Esophagus (tissue), 2 donors: ENCODE data around the gene PDE8B. TPM values are rescaled to one million over a fixed set of nuclear protein-coding genes. Genes with fewer than 3 reads are reported as not detected.

ENCODE experiments used
- H3K27ac ChIP-seq, 2 donors: one replicate each; pipeline ENCODE4 v1.5.1; 2013; ENCODE audit warnings: low read depth in 2 of 2, mild to moderate bottlenecking in 2 of 2, inconsistent platforms in 1 of 2, low read length in 1 of 2, moderate library complexity in 1 of 2
- H3K27me3 ChIP-seq, 2 donors: one replicate each; pipeline ENCODE4 v1.6.1; 2013; ENCODE audit warnings: low read length in 2 of 2, control low read depth in 1 of 2, mild to moderate bottlenecking in 1 of 2; ENCODE audit not compliant: insufficient read depth in 2 of 2, control insufficient read depth in 1 of 2
- H3K36me3 ChIP-seq, 2 donors: one replicate each; pipeline ENCODE4 v1.6.1; 2013; ENCODE audit warnings: low read length in 1 of 2; ENCODE audit not compliant: control insufficient read depth in 2 of 2, insufficient read depth in 2 of 2
- H3K4me1 ChIP-seq, 2 donors: one replicate each; pipeline ENCODE4 v1.6.1; 2013; ENCODE audit warnings: low read length in 1 of 2; ENCODE audit not compliant: control insufficient read depth in 2 of 2, insufficient read depth in 2 of 2
- H3K4me3 ChIP-seq, 2 donors: one replicate each; pipeline ENCODE4 v1.5.1; 2013; ENCODE audit warnings: low read length in 2 of 2, mild to moderate bottlenecking in 2 of 2, low read depth in 1 of 2, moderate library complexity in 1 of 2
- H3K9me3 ChIP-seq, 2 donors: one replicate each; pipeline ENCODE4 v1.6.1; 2013; ENCODE audit warnings: mild to moderate bottlenecking in 2 of 2, low read depth in 1 of 2, low read length in 1 of 2, moderate library complexity in 1 of 2; ENCODE audit not compliant: control insufficient read depth in 2 of 2, insufficient read depth in 1 of 2
- WGBS, 2 donors: extraction: QIAGEN DNeasy Blood & Tissue Kit; methylation state at CpG; one replicate each; pipeline ENCODE4 v1.1.7; 2013; 5-methylcytosine and 5-hydroxymethylcytosine counted together
- polyA plus RNA-seq, 2 donors: library from polyadenylated mRNA; stranded (reverse); fragments of 200-250 nt; gene quantifications; one replicate each; pipeline ENCODE4 v1.2.3, GENCODE V29; 2013
- donor health status: healthy with polysubstance abuse.
- donor health status: Bipolar disorder and iron deficiency.

PDE8B gene
- polyA plus RNA-seq, 2 donors, result 0.31 to 0.66 TPM

DNA sequence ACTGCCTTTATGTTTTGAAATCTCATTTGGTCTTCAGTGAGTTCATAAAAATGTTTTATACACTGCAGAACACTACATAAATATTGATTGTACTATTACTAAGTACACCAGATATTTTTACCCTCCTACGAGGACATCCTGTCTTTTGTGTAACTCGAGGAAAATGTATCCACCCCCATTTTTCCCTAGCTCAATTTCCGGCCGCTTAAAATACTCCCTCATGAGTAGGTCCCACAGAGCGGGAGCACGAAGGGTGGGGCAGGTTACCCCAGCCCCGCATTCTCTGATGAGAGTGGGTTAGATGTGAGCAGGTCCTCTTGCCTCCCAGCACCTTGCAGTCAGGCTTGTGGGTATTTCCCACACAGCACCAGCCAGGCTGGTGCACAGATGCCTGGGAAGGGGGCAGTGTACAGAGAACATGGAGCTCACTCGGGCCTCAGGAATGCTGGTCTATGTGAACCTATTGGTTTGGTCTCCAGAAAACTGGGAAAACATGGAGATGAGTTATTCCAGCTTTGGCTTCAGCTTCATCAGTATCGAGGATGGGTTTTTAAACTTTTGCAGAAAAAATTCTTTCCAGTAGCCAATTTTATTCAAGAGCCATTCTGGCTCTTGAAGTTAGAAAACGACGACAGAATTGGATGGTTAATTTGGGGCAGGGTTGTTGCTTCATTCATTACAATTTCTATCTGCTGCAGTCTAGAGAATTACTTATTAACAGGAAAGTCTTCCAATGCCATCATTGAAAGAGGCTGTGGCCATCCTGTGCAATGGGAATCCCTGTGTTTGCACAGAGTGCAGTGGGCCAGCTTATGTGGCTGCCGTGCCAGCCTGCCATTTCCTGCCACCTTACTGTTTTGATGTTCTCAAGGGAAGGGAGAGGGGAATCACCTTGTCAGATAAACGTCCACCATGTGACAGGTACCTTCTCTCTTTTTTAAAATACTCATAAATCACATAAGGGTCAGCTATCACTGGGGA is 208.4 kb downstream of the PDE8B start:
- Histone ChIP-seq H3K36me3 (no peaks in the 10 kb centered on the region), H3K27ac (no peak overlapping the region), H3K4me1 (peaks cover 2% of the 10 kb centered on the region in 2 donors), H3K4me3 (no peak overlapping the region), H3K27me3 (no peaks in the 10 kb centered on the region), H3K9me3 (no peaks in the 10 kb centered on the region)
- WGBS, 2 donors, result 64 to 68% methylated on average over 13 of the region's 13 CpGs

DNA sequence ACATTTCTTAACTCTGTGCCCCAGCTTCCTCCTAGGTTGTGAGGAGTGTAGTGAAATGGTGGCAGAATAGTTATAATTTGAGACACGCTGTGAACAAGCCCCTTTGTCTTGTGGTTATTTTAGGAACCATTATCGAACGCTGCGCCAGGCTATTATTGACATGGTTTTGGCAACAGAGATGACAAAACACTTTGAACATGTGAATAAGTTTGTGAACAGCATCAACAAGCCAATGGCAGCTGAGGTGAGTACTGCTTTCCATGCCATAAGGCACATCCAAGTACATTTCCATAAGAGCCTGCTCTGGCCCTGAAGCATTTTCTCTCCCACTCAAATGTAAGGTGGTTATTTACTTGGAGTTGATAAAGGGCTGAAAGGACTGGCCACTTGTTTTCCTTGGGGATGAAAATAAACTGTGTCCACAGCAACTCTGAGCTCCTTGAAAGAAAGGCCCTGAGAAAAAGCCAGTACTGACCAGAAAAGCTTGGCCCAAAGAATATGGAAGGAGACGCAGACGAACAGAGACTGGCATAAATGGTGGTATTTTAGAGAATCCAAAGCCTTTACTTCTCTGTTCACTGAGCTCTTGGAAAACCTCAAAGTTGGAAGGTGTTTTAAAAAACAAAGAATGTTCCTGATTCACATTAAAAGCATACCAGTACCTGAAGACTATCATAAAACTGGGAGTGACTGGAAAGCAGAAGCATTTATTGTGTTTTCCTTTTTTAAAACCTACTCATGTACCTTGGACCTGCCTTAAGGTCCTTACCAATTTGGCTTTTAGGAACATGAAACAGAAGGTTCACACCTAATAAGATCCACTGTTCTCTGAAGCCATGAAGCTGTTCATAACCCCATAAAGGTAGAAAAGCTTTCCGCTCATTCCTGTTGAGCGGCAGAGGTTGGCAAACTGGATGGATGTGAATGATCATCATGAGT is 209.4 kb downstream of the PDE8B start:
- H3K27ac ChIP-seq, result no peak overlapping the region
- 90 to 96% methylated on average over 8 of the region's 8 CpGs for WGBS, 2 donors
- no peaks in the 10 kb centered on the region for H3K36me3 ChIP-seq
- no peaks in the 10 kb centered on the region for H3K9me3 ChIP-seq
- H3K4me1 ChIP-seq, result peaks cover 2% of the 10 kb centered on the region in 2 donors
- no peaks in the 10 kb centered on the region for H3K27me3 ChIP-seq
- no peak overlapping the region for H3K4me3 ChIP-seq

DNA sequence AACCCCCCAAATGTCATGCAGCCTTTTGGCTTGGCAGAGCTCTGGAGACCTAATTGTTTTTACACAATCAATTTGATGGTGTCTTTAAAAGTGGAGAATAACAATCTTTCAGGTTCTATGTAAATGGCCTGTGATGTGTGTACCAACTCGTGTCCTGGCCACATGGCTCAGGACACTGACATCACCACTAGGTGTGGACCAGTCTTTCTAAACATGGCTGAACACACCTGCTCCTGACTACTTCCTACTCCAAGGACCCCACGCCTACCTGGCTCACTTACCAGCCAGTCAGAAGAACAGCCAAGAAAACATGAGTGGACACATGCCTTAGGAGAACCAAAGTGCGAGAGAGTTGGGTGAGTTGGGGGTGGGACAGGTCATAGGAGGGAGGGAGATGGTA is 210.5 kb downstream of the PDE8B start:
- Histone ChIP-seq H3K27ac (no peak overlapping the region), H3K9me3 (no peaks in the 10 kb centered on the region), H3K36me3 (peaks cover 0 to 2% of the 10 kb centered on the region in 2 donors), H3K4me1 (peaks cover 2% of the 10 kb centered on the region in 2 donors), H3K4me3 (no peak overlapping the region), H3K27me3 (no peaks in the 10 kb centered on the region)
- WGBS, 2 donors, result 57 to 63% methylated on average over 3 of the region's 3 CpGs

DNA sequence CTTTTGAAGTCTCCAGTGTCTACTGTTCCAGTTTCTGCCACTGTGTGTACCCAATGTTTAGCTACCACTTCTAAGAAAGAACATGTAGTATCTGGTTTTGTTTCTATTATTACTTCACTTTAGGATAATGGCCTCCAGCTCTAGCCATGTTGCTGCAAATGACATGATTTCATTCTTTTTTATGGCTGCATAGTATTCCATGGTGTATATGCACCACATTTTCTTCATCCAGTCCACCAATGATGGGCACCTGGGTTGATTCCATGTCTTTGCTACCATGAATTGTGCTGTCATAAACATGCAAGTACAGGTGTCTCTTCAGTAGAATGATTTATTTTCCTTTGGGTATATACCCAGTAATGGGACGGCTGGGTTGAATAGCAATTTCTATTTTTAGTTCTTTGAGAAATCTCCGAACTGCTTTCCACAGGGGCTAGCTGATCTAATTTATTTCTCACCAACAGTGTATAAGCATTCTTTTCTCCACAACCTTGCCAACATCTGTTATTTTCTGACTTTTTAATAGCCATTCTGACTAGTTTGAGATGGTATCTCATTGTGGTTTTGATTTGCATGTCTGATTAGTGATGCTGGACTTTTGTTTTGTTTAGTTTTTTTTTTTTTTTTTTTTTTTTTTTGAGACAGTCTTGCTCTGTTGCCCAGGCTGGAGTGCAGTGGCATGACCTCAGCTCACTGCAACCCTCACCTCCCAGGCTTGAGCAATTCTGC is 212.7 kb downstream of the PDE8B start:
- no peaks in the 10 kb centered on the region for H3K9me3 ChIP-seq

DNA sequence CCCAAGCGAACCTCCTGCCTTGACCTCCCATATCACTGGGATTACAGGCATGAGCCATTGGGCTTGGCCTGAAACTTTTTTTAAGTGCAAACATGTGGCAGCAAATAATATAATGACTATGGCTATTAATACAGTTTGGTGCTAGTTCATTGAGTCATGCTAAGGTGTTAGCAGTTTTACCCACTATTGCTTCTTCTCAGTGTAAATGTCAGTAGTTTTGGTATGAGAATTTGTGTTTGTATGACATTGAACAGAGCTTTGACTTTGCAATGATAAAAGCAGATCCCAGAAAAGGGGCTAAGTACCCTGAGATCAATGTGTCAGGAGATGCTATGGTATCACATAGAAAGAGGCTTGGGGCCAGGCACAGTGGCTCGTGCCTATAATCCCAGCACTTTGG is 214.4 kb downstream of the PDE8B start:
- WGBS, 2 donors, result 86 to 92% methylated on average over 2 of the region's 2 CpGs
- Histone ChIP-seq H3K27me3 (no peaks in the 10 kb centered on the region), H3K4me1 (peaks cover 0 to 2% of the 10 kb centered on the region in 2 donors), H3K9me3 (no peaks in the 10 kb centered on the region), H3K4me3 (no peak overlapping the region), H3K27ac (no peak overlapping the region), H3K36me3 (peaks cover 0 to 2% of the 10 kb centered on the region in 2 donors)

More for the DNA sequence above, 212.7 kb downstream of the PDE8B start:
- H3K36me3 ChIP-seq, result peaks cover 0 to 2% of the 10 kb centered on the region in 2 donors
- no peak overlapping the region for H3K27ac ChIP-seq
- WGBS, 2 donors, result 76 to 87% methylated on average over 2 of the region's 2 CpGs
- no peaks in the 10 kb centered on the region for H3K27me3 ChIP-seq
- no peak overlapping the region for H3K4me3 ChIP-seq
- H3K4me1 ChIP-seq, result peaks cover 0 to 2% of the 10 kb centered on the region in 2 donors

DNA sequence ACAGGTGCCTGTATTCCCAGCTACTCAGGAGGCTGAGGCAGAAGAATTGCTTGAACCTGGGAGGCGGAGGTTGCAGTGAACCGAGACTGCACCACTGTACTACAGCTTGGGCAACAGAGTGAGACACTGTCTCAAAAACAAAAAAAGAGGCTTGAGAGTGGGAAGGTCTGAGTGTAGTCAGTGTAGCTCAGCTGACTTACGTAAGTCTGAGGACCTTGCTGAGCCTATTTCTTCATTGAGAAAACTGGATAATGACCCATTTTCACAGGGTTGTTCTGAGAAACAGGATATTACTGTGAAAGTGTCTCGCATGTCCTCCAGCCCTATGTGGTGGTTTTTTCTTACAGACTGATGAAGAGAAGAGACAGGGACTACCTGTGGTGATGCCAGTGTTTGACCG is 214.9 kb downstream of the PDE8B start:
- Histone ChIP-seq H3K27ac (no peak overlapping the region), H3K4me3 (no peak overlapping the region), H3K4me1 (peaks cover 0 to 2% of the 10 kb centered on the region in 2 donors), H3K9me3 (no peaks in the 10 kb centered on the region), H3K27me3 (no peaks in the 10 kb centered on the region), H3K36me3 (peaks cover 0 to 2% of the 10 kb centered on the region in 2 donors)
- WGBS, 2 donors, result 89 to 91% methylated on average over 5 of the region's 5 CpGs

DNA sequence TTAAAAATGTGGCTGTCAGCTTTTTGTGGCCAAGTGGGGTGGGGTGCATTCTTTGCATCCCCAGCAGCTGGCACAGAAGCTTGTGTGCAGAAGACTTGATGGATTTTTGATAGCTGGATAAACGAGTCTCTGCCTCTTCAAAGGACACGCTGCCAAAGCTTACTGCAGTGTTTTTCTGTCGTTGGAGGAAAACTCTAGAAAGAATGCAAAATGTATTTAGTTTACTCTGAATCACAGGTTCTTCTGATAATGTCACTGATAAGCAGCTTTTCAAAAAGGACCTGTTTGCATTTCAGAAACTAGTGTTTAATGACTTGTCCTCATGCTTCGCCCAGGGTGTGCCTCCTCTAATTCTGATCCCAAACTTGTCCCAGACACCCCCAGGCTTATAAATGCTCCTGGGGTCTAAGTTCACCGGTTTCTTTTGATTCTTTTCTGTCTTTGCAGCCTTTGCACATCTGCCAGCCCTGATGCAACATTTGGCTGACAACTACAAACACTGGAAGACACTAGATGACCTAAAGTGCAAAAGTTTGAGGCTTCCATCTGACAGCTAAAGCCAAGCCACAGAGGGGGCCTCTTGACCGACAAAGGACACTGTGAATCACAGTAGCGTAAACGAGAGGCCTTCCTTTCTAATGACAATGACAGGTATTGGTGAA is 215.6 kb downstream of the PDE8B start:
- peaks cover 0 to 2% of the 10 kb centered on the region in 2 donors for H3K36me3 ChIP-seq
- no peaks in the 10 kb centered on the region for H3K4me1 ChIP-seq
- H3K27me3 ChIP-seq, result no peaks in the 10 kb centered on the region
- no peaks in the 10 kb centered on the region for H3K9me3 ChIP-seq
- WGBS, 2 donors, result 52 to 56% methylated on average over 8 of the region's 8 CpGs
- no peak overlapping the region for H3K27ac ChIP-seq
- no peak overlapping the region for H3K4me3 ChIP-seq

DNA sequence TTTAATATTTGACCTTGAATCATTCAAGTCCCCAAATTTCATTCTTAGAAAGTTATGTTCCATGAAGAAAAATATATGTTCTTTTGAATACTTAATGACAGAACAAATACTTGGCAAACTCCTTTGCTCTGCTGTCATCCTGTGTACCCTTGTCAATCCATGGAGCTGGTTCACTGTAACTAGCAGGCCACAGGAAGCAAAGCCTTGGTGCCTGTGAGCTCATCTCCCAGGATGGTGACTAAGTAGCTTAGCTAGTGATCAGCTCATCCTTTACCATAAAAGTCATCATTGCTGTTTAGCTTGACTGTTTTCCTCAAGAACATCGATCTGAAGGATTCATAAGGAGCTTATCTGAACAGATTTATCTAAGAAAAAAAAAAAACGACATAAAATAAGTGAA is 216.2 kb downstream of the PDE8B start:
- H3K9me3 ChIP-seq, result no peaks in the 10 kb centered on the region
- no peak overlapping the region for H3K4me3 ChIP-seq
- no peaks in the 10 kb centered on the region for H3K4me1 ChIP-seq
- H3K27me3 ChIP-seq, result no peaks in the 10 kb centered on the region
- H3K36me3 ChIP-seq, result peaks cover 0 to 4% of the 10 kb centered on the region in 2 donors
- H3K27ac ChIP-seq, result no peak overlapping the region
- 65 to 78% methylated on average over 2 of the region's 2 CpGs for WGBS, 2 donors
